GM21619 (cell line): ENCODE results near the gene UBQLN1.
A peak's percentile ranks its signal among the peaks of the same experiment; 100 is the strongest.
"Not testable (repeated sequence)": the region's sequence is repeated elsewhere in the genome, so short reads cannot be mapped to it uniquely, and the experiment has no call there.

Source experiments
- ATAC-seq: cut with Tn5 transposase; IDR thresholded peaks from one replicate; pipeline ENCODE4 v1.9.1; 2021; ENCODE audit not compliant: unreplicated experiment

Gene UBQLN1

GRCh38 chr9:83707768-83708514 is at the start of gene UBQLN1:
UBQLN1 (minus strand) TSS chr9:83707958; CDS start chr9:83707679, 279 bp downstream.
- peak; percentile 68 for ATAC-seq

GRCh38 chr9:83754383-83754977 is 46.7 kb upstream of the UBQLN1 start:
- ATAC-seq: peak; percentile 65

- ATAC-seq: no peak
These were observed 41.9 kb upstream of the UBQLN1 start for GRCh38 chr9:83749706-83750105.

- ATAC-seq: no peak
These were observed 36.4 kb upstream of the UBQLN1 start for GRCh38 chr9:83744206-83744605.

- no peak for ATAC-seq
These were observed 26.0 kb upstream of the UBQLN1 start for GRCh38 chr9:83733739-83734138.

- ATAC-seq: not testable (repeated sequence)
These were observed 21.0 kb upstream of the UBQLN1 start for GRCh38 chr9:83728591-83729368.

- no peak for ATAC-seq
These were observed 16.7 kb upstream of the UBQLN1 start for GRCh38 chr9:83724436-83724835.

GRCh38 chr9:83722726-83723495 is 15.2 kb upstream of the UBQLN1 start:
- no peak for ATAC-seq

- ATAC-seq: no peak
These were observed 13.8 kb upstream of the UBQLN1 start for GRCh38 chr9:83721509-83721908.

GRCh38 chr9:83715794-83716193 is 8.0 kb upstream of the UBQLN1 start:
- ATAC-seq: no peak

GRCh38 chr9:83715221-83715620 is 7.5 kb upstream of the UBQLN1 start:
- no peak for ATAC-seq

- no peak for ATAC-seq
These were observed 6.6 kb upstream of the UBQLN1 start for GRCh38 chr9:83714329-83714728.

GRCh38 chr9:83708515-83709158 is 879 bp upstream of the UBQLN1 start:
- peak; percentile 56 for ATAC-seq

GRCh38 chr9:83707518-83707767 is 315 bp downstream of the UBQLN1 start:
- ATAC-seq: peak; percentile 45

- peak; percentile 20 for ATAC-seq
These were observed 861 bp downstream of the UBQLN1 start for GRCh38 chr9:83706676-83707517.

- not testable (repeated sequence) for ATAC-seq
These were observed 2.5 kb downstream of the UBQLN1 start for GRCh38 chr9:83705219-83705651.

- no peak for ATAC-seq
These were observed 6.0 kb downstream of the UBQLN1 start for GRCh38 chr9:83701769-83702168.

- ATAC-seq: no peak
These were observed 6.5 kb downstream of the UBQLN1 start for GRCh38 chr9:83701286-83701685.

GRCh38 chr9:83699615-83700014 is 8.1 kb downstream of the UBQLN1 start:
- ATAC-seq: peak; percentile 34
